ENCODE data around the gene MTAP. TPM values are rescaled to one million over a fixed set of nuclear protein-coding genes. Genes with fewer than 3 reads are reported as not detected.

The MTAP gene
- total and polyA plus RNA-seq, 2 of the 13 experiments (the other 11 are each of a cell fraction or from before 2014, with no cell fraction given) = 16.7 to 51.2 TPM

GRCh38 chr9:21833090-21833801, 30.8 kb downstream of the MTAP start:
- 96% methylated on average over 8 of the region's 8 CpGs for WGBS (ENCODE audit: low lambda C conversion rate)

More at GRCh38 chr9:21833090-21833801, 30.8 kb downstream of the MTAP start:
- DNase-seq (ENCODE audit: low spot score) = no peak
- Histone ChIP-seq H3K4me3 (replicated peaks in 1 of 3; ENCODE audit: insufficient read depth in 1 of 3, low read depth in 2 of 3, low read length in 3 of 3) (no peak overlapping the region), H3K36me3 (replicated peaks in 1 of 2; ENCODE audit: control insufficient read depth in 1 of 2, insufficient read depth in 2 of 2, low read length in 2 of 2) (peaks cover 18 to 85% of the 10 kb centered on the region in 2 experiments), H3K9ac (ENCODE audit: insufficient read depth, low read depth, low read length) (no peak overlapping the region), H3K27me3 (ENCODE audit: control insufficient read depth in 1 of 2, insufficient read depth in 2 of 2, low read length in 2 of 2) (no peaks in the 10 kb centered on the region), H3K4me1 (ENCODE audit: insufficient read depth, low read length) (peaks cover 26% of the 10 kb centered on the region), H3K4me2 (ENCODE audit: low read depth, low read length) (no peak overlapping the region), H3K79me2 (ENCODE audit: insufficient read depth, low read length) (no peaks in the 10 kb centered on the region), H3K27ac (ENCODE audit: extremely low read length, insufficient read depth, low read length) (no peak overlapping the region), H2AFZ (ENCODE audit: low read length) (no peak overlapping the region), H3K9me3 (ENCODE audit: low read length) (no peaks in the 10 kb centered on the region), H4K20me1 (ENCODE audit: insufficient read depth, low read length) (peaks cover 5% of the 10 kb centered on the region; the same call in 1 of the 2 replicates)
- intact Hi-C loops (cut with micrococcal nuclease; ENCODE audit: unreplicated experiment) = no loop called here
- FAIRE-seq = no peak
- BruUV-seq (replicated peaks) = no TSS peak
- in situ Hi-C loops (cut with HindIII; ENCODE audit: extremely low pct_ligation_motif_present, low pct_unique_long_range_greater_than_20kb) = no loop called here
- ATAC-seq = no peak
- ChIA-PET CTCF (ENCODE audit: low intra/inter-chr PET ratio, low total read pairs) (no interaction called here), POLR2A (no interaction called here)
- no peak for TF ChIP-seq POGK (CRISPR knock-in tag; conservative IDR thresholded peaks at IDR 0.05)
- no peak for TF ChIP-seq ZNF256 (CRISPR knock-in tag; conservative IDR thresholded peaks at IDR 0.05)
- TF ChIP-seq ZBTB42 (CRISPR knock-in tag; IDR thresholded peaks at IDR 0.05) = no peak
- no peak for TF ChIP-seq ZNF710 (CRISPR knock-in tag; IDR thresholded peaks at IDR 0.05; ENCODE audit: borderline replicate concordance)
- no peak for TF ChIP-seq ARNT2 (CRISPR knock-in tag; IDR thresholded peaks at IDR 0.05; ENCODE audit: low read depth)
- no peak for TF ChIP-seq SKIL (CRISPR knock-in tag; IDR thresholded peaks at IDR 0.05; ENCODE audit: borderline replicate concordance)
- TF ChIP-seq FOSL2 (CRISPR knock-in tag; IDR thresholded peaks at IDR 0.05) = no peak
- no peak for TF ChIP-seq HMGA1 (CRISPR knock-in tag; conservative IDR thresholded peaks at IDR 0.05)
- TF ChIP-seq AKNA (CRISPR knock-in tag; IDR thresholded peaks at IDR 0.05; ENCODE audit: borderline replicate concordance) = no peak
- no peak for TF ChIP-seq TP53 (CRISPR knock-in tag; conservative IDR thresholded peaks at IDR 0.05)
